ENCODE results near the gene OR2Y1.
"Not testable (repeated sequence)": the region's sequence is repeated elsewhere in the genome, so short reads cannot be mapped to it uniquely, and the experiment has no call there.

The OR2Y1 gene

DNA sequence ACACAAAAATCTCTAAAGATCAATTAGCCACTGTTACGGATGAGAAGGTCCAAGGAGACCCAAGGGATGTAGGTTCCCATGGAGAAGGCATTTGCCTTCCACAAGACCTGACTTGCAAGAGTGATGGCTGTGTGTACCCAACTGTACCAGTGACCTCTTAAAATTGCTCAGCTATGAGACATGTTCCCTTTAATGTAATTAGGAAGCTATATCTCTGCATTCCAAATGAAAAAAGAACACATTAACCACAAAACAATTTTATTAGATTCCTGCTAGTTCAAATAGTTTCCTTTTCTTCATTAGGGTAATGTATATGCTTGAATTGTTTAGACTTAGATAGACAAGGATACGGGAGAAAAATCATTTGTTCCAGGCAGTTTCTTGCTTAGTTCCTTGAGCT, 3.3 kb downstream of the OR2Y1 start:
- DNase-seq, result no peak

GRCh38 chr5:180724944-180725343, 14.9 kb downstream of the OR2Y1 start:
- DNase-seq, result no peak

DNA sequence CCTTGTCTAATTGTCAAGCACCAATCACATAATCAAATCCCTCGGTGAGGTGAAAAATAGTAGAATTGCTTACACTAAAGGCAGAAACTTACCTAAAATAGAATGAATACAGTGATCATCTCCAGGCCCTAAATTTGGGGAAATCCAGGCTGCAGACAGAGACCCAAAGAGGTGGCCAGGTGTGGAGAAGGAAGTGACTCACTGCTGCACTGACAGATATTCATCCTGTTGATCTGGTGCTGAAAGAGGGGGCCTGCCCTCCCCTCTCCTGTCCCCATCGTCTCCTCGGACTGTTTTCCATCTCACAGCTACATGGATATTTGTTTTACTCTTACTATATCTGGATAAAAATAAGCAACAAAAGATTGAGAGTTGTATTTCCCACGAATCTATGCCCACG, 15.9 kb downstream of the OR2Y1 start:
- no peak for DNase-seq

DNA sequence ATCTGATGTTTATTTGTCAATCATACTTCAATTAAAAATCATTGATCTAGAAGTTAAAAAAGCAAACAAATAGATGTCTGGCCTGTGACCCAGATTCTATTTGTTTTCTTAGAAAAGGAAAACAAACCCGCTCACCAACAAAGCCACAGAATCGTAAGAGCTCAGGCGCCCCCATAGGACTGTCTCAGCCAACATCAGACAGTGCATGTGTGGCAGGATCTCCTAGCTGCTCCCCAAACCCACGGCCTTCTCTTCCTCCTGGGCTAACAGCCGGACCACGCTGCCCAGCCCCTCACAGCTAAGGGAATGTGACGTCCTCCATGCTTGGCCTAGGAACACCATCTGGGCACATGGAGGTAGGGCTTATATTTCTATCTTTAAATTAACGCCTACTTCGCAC, 19.4 kb downstream of the OR2Y1 start:
- no peak for DNase-seq

DNA sequence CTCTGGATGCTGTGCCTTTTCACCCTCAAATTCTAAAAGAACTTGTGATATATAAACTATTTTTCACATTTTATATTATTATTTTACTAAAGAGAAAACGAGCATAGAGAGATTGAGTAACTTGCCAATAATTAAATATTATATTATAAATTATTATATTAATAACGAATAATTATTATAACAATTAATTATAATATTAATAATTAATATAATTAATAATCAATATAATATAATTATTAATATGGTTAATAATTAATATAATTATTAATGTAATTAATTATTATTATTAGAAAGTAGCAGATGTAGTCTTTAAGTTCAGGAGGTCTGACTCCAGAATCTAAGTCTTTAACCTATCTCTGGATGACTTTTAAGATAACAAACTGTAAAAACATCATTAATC, 20.1 kb downstream of the OR2Y1 start:
- DNase-seq, result no peak

GRCh38 chr5:180718810-180719453, 20.9 kb downstream of the OR2Y1 start:
- no peak for DNase-seq

- no peak for DNase-seq
Measured at GRCh38 chr5:180717989-180718388, 21.9 kb downstream of the OR2Y1 start.

- no peak for DNase-seq
Measured at GRCh38 chr5:180704362-180704761, 35.5 kb downstream of the OR2Y1 start.

- no peak for DNase-seq
Measured at GRCh38 chr5:180703912-180704311, 35.9 kb downstream of the OR2Y1 start.

DNA sequence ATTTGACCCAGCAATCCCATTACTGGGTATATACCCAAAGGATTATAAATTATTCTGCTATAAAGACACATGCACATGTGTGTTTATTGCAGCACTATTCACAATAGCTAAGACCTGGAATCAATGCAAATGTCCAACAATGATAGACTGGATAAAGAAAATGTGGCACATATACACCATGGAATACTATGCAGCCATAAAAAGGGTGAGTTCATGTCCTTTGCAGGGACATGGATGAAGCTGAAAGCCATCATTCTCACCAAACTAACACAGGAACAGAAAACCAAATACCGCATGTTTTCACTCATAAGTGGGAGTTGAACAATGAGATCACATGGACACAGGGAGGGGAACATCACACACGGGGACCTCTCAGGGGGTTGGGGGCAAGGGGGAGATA, 36.5 kb downstream of the OR2Y1 start:
- DNase-seq, result not testable (repeated sequence)

DNA sequence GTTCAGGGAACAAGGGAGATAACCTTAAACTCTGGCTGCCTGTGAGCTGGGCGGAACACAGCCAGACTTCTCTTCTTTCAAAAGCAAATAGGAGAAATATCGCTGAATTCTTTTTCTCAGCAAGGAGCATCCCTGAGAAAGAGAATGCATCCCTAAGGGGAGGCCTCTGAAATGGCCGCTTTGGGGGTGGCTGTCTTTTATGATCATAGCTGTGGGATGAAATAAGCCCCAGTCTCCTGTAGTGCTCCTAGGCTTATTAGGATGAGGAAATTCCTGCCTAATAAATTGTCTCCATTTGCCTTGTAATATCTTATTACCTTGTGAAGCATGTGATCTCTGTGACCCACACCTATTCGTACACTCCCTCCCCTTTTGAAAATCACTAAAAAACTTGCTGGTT, 39.4 kb downstream of the OR2Y1 start:
- DNase-seq, result not testable (repeated sequence)

DNA sequence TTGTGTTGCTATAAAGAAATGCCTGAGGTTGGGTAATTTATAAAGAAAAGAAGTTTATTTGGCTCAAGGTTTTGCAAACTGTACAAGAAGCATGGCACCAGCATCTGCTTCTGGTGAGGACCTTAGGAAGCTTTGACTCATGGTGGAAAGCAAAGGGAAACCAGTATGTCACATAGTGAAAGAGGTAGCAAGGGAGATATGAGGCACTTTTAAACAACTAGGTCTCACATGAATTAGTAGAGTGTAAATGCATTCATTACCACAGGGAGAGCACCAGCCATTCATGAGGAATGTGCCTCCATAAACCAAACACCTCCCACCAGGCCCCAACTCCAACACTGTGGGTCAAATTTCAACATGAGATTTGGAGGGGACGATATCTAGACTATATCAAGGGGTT, 40.8 kb downstream of the OR2Y1 start:
- DNase-seq, result no peak

GRCh38 chr5:180696116-180696515, 43.7 kb downstream of the OR2Y1 start:
- no peak for DNase-seq

GRCh38 chr5:180692429-180692828, 47.4 kb downstream of the OR2Y1 start:
- DNase-seq, result no peak

DNA sequence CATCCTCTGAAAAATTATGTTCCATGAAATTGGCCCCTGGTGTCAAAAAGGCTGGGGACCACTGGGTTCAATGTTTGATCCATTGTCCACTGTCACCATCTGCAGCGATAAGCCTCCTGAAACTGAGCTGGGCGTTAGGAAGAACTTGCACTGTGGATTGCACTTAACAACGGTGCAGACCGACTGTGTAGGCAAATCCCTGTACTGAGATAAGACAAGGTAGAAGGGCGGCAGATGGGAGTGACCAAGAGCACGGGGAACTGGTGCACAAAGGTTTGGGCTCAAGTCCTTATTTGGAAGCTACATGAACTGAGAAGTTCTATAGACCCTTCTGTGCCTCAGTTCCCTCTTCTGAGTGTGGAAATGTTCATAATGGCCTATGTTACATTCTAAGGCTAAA, 48.8 kb downstream of the OR2Y1 start:
- DNase-seq, result no peak

DNA sequence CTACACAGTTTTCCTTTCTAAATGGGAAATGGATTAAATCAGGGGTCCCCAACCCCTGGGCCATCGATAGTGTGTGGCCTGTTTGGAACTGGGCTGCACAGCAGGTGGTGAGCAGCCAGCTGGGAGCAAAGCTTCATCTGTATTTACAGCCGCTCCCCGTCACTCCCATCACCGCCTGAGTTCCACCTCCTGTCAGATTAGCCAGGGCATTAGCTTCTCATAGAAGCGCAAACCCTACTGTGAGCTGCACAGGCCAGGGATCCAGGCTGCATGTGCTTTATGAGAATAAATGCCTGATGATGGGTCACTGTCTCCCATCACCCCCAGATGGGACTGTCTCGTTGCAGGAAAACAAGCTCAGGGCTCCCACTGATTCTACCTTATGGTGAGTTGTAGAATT, 49.3 kb downstream of the OR2Y1 start:
- no peak for DNase-seq

GRCh38 chr5:180689775-180690174, 50.1 kb downstream of the OR2Y1 start:
- DNase-seq, result no peak
